Mesothelial cell of epicardium (in vitro differentiated cells): ENCODE results near the gene SALL3. TPM values are rescaled to one million over a fixed set of nuclear protein-coding genes. Genes with fewer than 3 reads are reported as not detected.

Source experiments
- DNase-seq, 2 experiments: peaks; one replicate each; pipeline ENCODE4 v3.0.0; 2021; ENCODE audit warnings: low spot score in 2 of 2; ENCODE audit not compliant: unreplicated experiment in 2 of 2
- H3K27ac Mint-ChIP-seq: 2 replicates; pipeline ENCODE4 v1.8.0; 2021; ENCODE audit warnings: mixed read lengths
- H3K27me3 Mint-ChIP-seq: 2 replicates; pipeline ENCODE4 v1.8.0; 2021; ENCODE audit warnings: low read depth, mixed read lengths
- H3K36me3 Mint-ChIP-seq: 2 replicates; pipeline ENCODE4 v1.8.0; 2021; ENCODE audit warnings: mixed read lengths
- H3K4me1 Mint-ChIP-seq: 2 replicates; pipeline ENCODE4 v1.8.0; 2021; ENCODE audit warnings: mixed read lengths
- H3K4me3 Mint-ChIP-seq: 2 replicates; pipeline ENCODE4 v1.8.0; 2021; ENCODE audit warnings: mild to moderate bottlenecking, moderate library complexity, mixed read lengths
- H3K9me3 Mint-ChIP-seq: 2 replicates; pipeline ENCODE4 v1.8.0; 2021; ENCODE audit warnings: mixed read lengths
- total RNA-seq: library from RNA; stranded (reverse); gene quantifications from 3 replicates; pipeline ENCODE4 v1.2.1, GENCODE V29; 2021
- TF ChIP-seq, protein P1 (sequence below): fragments of 200-600 bp; sonication (generic); IDR thresholded peaks from one replicate; pipeline ENCODE4 v1.5.0; 2021; ENCODE audit warnings: antibody characterized with exemption; ENCODE audit not compliant: unreplicated experiment

The SALL3 gene
- total RNA-seq, 1 donor from 2014 or later = 0.31 TPM

- TF ChIP-seq, protein P1, sequence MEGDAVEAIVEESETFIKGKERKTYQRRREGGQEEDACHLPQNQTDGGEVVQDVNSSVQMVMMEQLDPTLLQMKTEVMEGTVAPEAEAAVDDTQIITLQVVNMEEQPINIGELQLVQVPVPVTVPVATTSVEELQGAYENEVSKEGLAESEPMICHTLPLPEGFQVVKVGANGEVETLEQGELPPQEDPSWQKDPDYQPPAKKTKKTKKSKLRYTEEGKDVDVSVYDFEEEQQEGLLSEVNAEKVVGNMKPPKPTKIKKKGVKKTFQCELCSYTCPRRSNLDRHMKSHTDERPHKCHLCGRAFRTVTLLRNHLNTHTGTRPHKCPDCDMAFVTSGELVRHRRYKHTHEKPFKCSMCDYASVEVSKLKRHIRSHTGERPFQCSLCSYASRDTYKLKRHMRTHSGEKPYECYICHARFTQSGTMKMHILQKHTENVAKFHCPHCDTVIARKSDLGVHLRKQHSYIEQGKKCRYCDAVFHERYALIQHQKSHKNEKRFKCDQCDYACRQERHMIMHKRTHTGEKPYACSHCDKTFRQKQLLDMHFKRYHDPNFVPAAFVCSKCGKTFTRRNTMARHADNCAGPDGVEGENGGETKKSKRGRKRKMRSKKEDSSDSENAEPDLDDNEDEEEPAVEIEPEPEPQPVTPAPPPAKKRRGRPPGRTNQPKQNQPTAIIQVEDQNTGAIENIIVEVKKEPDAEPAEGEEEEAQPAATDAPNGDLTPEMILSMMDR = no peak
- Mint-ChIP-seq H3K27ac (no peak overlapping the region), H3K4me1 (peaks cover 7% of the 10 kb centered on the region), H3K4me3 (no peak overlapping the region), H3K36me3 (no peaks in the 10 kb centered on the region), H3K9me3 (no peaks in the 10 kb centered on the region), H3K27me3 (peaks cover 77% of the 10 kb centered on the region)
- no peak for DNase-seq
These were observed 3.9 kb downstream of the SALL3 start for GRCh38 chr18:78983512-78983911.

DNA sequence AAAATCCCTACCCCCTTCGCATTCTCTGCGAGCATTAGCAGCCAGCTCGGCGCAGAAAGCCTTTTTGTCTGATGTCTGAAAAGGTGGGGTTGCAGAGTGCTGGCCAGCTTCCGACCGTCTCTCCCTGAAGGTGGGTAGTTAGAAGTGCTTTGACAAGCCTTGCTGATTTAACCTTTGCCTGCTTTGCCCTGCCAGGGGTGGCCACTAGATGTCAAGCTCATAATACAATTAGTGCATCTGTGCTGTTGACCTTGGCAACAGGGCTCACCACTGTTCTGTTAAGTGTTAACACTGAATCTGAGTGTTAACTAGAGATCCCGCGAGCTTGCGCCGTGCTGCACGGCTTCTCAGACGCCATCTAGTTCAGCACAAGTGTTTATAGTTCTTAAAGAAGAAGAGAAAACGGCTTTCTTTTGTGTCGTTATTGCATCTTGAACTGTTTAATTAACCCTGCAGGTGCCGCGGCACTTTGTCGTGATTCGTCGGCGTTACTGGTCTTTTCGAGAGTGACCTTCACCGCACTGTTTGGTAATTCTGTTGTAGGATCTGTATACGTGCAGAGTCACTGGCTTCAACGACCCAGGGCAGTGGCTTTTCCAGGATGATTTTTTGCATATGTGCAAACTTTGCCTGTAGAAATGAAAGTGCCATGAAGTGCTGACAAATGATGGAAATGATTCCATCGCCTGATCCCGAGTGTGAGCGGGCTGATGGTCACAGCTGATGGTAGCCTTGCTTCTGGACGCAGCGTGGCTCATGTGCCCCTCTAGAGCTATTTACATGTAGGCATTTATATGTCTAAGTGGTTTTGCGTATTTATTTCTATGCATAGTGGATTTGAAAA lies 5.5 kb downstream of the SALL3 start:
- no peak for DNase-seq
- Mint-ChIP-seq H3K9me3 (no peaks in the 10 kb centered on the region), H3K4me1 (peaks cover 8% of the 10 kb centered on the region), H3K4me3 (no peak overlapping the region), H3K36me3 (no peaks in the 10 kb centered on the region), H3K27ac (no peak overlapping the region), H3K27me3 (peaks cover 83% of the 10 kb centered on the region)
- TF ChIP-seq, protein P1 = no peak

DNA sequence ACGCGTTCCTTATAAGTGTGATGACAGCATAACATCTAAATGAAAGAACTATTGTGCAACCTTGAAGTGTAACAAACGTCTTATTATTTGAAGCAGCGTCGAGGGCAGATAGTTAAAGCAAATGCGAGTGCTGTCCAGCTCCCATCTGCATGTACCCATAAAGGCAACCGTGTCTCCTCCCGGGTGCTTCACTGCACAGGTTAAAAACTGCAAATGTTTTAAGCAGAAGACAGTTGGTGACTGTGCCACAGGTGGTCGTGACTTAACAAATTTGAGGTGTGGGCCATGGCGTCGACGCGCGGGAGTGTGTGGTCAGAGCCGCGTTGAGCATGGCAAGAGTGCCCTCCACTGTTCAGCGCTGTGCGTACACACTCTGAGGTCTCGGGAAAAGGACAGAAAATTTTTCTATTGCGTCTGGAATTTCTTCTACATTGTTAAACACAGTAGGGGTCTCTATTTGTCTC lies 6.4 kb downstream of the SALL3 start:
- no peak for DNase-seq
- TF ChIP-seq, protein P1 = peak; percentile 24
- peaks cover 85% of the 10 kb centered on the region for H3K27me3 Mint-ChIP-seq
- no peaks in the 10 kb centered on the region for H3K9me3 Mint-ChIP-seq
- peaks cover 11% of the 10 kb centered on the region for H3K4me1 Mint-ChIP-seq
- no peaks in the 10 kb centered on the region for H3K36me3 Mint-ChIP-seq
- no peak overlapping the region for H3K27ac Mint-ChIP-seq
- no peak overlapping the region for H3K4me3 Mint-ChIP-seq

GRCh38 chr18:78991446-78991845 lies 11.8 kb downstream of the SALL3 start:
- no peak overlapping the region for H3K4me3 Mint-ChIP-seq
- TF ChIP-seq, protein P1 = no peak
- no peak overlapping the region for H3K27ac Mint-ChIP-seq
- H3K27me3 Mint-ChIP-seq = peaks cover 39% of the 10 kb centered on the region
- H3K9me3 Mint-ChIP-seq = no peaks in the 10 kb centered on the region
- DNase-seq = no peak
- H3K36me3 Mint-ChIP-seq = no peaks in the 10 kb centered on the region
- peaks cover 13% of the 10 kb centered on the region for H3K4me1 Mint-ChIP-seq

GRCh38 chr18:78992041-78993011 lies 12.7 kb downstream of the SALL3 start:
- Mint-ChIP-seq H3K4me3 (no peak overlapping the region), H3K9me3 (no peaks in the 10 kb centered on the region), H3K36me3 (no peaks in the 10 kb centered on the region), H3K27ac (no peak overlapping the region), H3K4me1 (peaks cover 13% of the 10 kb centered on the region), H3K27me3 (peaks cover 32% of the 10 kb centered on the region)
- TF ChIP-seq, protein P1 = no peak
- no peak for DNase-seq
